PC-9 (cell line): ENCODE data around the gene TRIM27.

Experiments
- CTCF ChIP-seq: fragments of 200-600 bp; sonication (generic); conservative IDR thresholded peaks from 2 replicates; pipeline ENCODE4 v1.6.1; 2017; ENCODE audit warnings: mixed run types, antibody characterized with exemption, mild to moderate bottlenecking, moderate library complexity
- EZH2 ChIP-seq: fragments of 200-600 bp; sonication (generic); IDR thresholded peaks from 2 replicates; pipeline ENCODE4 v1.8.0; 2017; ENCODE audit warnings: antibody characterized with exemption, low read depth

DNA sequence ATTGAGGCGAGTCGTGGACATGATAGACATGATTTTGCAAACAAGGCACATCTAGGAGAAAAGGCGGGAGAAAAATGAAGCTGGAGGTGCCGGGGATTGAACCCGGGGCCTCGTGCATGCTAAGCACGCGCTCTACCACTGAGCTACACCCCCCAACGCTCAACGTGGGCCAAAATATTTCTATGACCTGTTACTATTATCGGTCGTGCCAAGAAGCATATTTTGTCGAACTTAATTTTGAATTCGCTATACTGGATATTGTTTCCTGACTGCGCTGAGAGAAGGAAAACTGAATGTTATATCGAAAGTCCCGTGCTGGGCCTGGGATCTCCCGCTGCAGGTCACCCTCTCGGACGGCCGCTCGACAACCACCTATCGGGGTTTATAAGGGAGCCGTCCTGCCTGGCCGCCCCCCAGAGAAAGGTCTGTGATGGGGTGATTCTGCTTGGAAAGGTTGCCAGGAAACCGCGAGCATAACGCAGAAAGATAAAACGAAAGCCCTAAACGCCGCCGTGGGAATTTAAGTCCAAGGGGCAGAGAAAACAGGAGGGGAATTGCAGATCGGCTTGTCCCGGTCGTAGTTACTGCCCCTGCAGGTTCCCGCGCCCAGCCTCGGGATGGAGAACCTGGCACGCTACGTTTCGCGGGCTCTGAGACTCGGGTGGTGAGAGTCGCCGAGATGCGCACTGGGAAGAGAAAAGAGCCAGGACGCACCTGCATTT, 60.0 kb downstream of the TRIM27 start:
- TF ChIP-seq CTCF (peak; percentile 35; the same call in 1 of the 2 replicates), EZH2 (no peak)
